ENCODE measurements around the gene SHISA4.

The SHISA4 gene

GRCh38 chr1:201880928-201881571 lies 7.6 kb upstream of the SHISA4 start:
- H3K4me3 ChIP-seq, result no peak overlapping the region
- no peak overlapping the region for H3K27ac ChIP-seq

GRCh38 chr1:201881617-201882016 lies 7.1 kb upstream of the SHISA4 start:
- Histone ChIP-seq H3K4me3 (no peak overlapping the region), H3K27ac (no peak overlapping the region)

- Histone ChIP-seq H3K4me3 (no peak overlapping the region), H3K27ac (peak overlapping the region in 1 of 21 experiments; percentile 34)
Observed at GRCh38 chr1:201882665-201883132, 6.0 kb upstream of the SHISA4 start.

GRCh38 chr1:201883266-201883665 lies 5.4 kb upstream of the SHISA4 start:
- H3K4me3 ChIP-seq, result no peak overlapping the region
- peak overlapping the region in 5 of 21 experiments; percentile 4 to 34 (median 12) for H3K27ac ChIP-seq

- Histone ChIP-seq H3K4me3 (no peak overlapping the region), H3K27ac (peak overlapping the region in 8 of 21 experiments; percentile 3 to 61 (median 14))
Observed at GRCh38 chr1:201883786-201884185, 4.9 kb upstream of the SHISA4 start.

GRCh38 chr1:201884425-201884824 lies 4.3 kb upstream of the SHISA4 start:
- no peak overlapping the region for H3K4me3 ChIP-seq
- peak overlapping the region in 8 of 21 experiments; percentile 3 to 61 (median 22) for H3K27ac ChIP-seq

- H3K4me3 ChIP-seq, result no peak overlapping the region
- peak overlapping the region in 2 of 21 experiments; percentile 24 to 26 for H3K27ac ChIP-seq
Observed at GRCh38 chr1:201885531-201886075, 3.1 kb upstream of the SHISA4 start.

GRCh38 chr1:201886103-201886885 lies 2.4 kb upstream of the SHISA4 start:
- Histone ChIP-seq H3K4me3 (no peak overlapping the region), H3K27ac (no peak overlapping the region)

GRCh38 chr1:201887116-201887866 lies 1.4 kb upstream of the SHISA4 start:
- H3K27ac ChIP-seq, result no peak overlapping the region
- no peak overlapping the region for H3K4me3 ChIP-seq

GRCh38 chr1:201889090-201889968 lies 631 bp downstream of the SHISA4 start:
- peak overlapping the region; percentile 42 to 68 (median 63) for H3K4me3 ChIP-seq
- peak overlapping the region in 15 of 21 experiments; percentile 4 to 81 (median 65) for H3K27ac ChIP-seq

GRCh38 chr1:201890223-201890622 lies 1.5 kb downstream of the SHISA4 start:
- Histone ChIP-seq H3K27ac (no peak overlapping the region), H3K4me3 (no peak overlapping the region)

- no peak overlapping the region for H3K27ac ChIP-seq
- H3K4me3 ChIP-seq, result no peak overlapping the region
Observed at GRCh38 chr1:201890806-201891450, 2.2 kb downstream of the SHISA4 start.

GRCh38 chr1:201891451-201892045 lies 2.9 kb downstream of the SHISA4 start:
- no peak overlapping the region for H3K4me3 ChIP-seq
- no peak overlapping the region for H3K27ac ChIP-seq

- Histone ChIP-seq H3K27ac (no peak overlapping the region), H3K4me3 (no peak overlapping the region)
Observed at GRCh38 chr1:201892211-201892610, 3.5 kb downstream of the SHISA4 start.

GRCh38 chr1:201893431-201893830 lies 4.7 kb downstream of the SHISA4 start:
- no peak overlapping the region for H3K27ac ChIP-seq

GRCh38 chr1:201894343-201895119 lies 5.8 kb downstream of the SHISA4 start:
- Histone ChIP-seq H3K4me3 (no peak overlapping the region), H3K27ac (peak overlapping the region in 2 of 21 experiments; percentile 5 to 46)

More at GRCh38 chr1:201893431-201893830, 4.7 kb downstream of the SHISA4 start:
- no peak overlapping the region for H3K4me3 ChIP-seq

- Histone ChIP-seq H3K4me3 (no peak overlapping the region), H3K27ac (no peak overlapping the region)
Observed at GRCh38 chr1:201895120-201895665, 6.5 kb downstream of the SHISA4 start.

Data from skin epidermis (tissue), 12 donors.